H9 (cell line): Measurements from ENCODE around the gene LNPK. TPM values are rescaled to one million over a fixed set of nuclear protein-coding genes. Genes with fewer than 3 reads are reported as not detected.

Source experiments
- DNase-seq: peaks from one replicate; pipeline ENCODE4 v3.0.0-alpha.2; 2017
- H2AFZ ChIP-seq: one replicate; pipeline ENCODE4 v1.6.1; 2013; ENCODE audit warnings: mild to moderate bottlenecking, low read length, control low read depth, moderate library complexity
- H2AK5ac ChIP-seq: 2 replicates; pipeline ENCODE4 v1.6.1; 2013; ENCODE audit warnings: low read length, control low read depth, mixed read lengths; ENCODE audit not compliant: insufficient read length
- H2BK120ac ChIP-seq: one replicate; pipeline ENCODE4 v1.6.1; 2013; ENCODE audit warnings: low read depth, mild to moderate bottlenecking, low read length, control low read depth, inconsistent platforms; ENCODE audit not compliant: poor library complexity, severe bottlenecking
- H2BK12ac ChIP-seq: 2 replicates; pipeline ENCODE4 v1.6.1; 2013; ENCODE audit warnings: low read length, control low read depth, mixed read lengths, low read depth; ENCODE audit not compliant: insufficient read length
- H2BK15ac ChIP-seq: 2 replicates; pipeline ENCODE4 v1.6.1; 2013; ENCODE audit warnings: low read depth, low read length, control low read depth
- H2BK20ac ChIP-seq: one replicate; pipeline ENCODE4 v1.6.1; 2013; ENCODE audit warnings: low read depth, mild to moderate bottlenecking, low read length, control low read depth, inconsistent platforms; ENCODE audit not compliant: poor library complexity, severe bottlenecking
- H2BK5ac ChIP-seq: 2 replicates; pipeline ENCODE4 v1.6.1; 2013; ENCODE audit warnings: low read length, control low read depth, mixed read lengths; ENCODE audit not compliant: insufficient read length
- H3K14ac ChIP-seq: 2 replicates; pipeline ENCODE4 v1.6.1; 2013; ENCODE audit warnings: low read length, control low read depth; ENCODE audit not compliant: insufficient read depth
- H3K18ac ChIP-seq: 2 replicates; pipeline ENCODE4 v1.6.1; 2013; ENCODE audit warnings: low read depth, mild to moderate bottlenecking, mixed read lengths, low read length, control low read depth; ENCODE audit not compliant: insufficient read length
- H3K23ac ChIP-seq: 2 replicates; pipeline ENCODE4 v1.6.1; 2013; ENCODE audit warnings: low read length, control low read depth, mixed read lengths, low read depth; ENCODE audit not compliant: insufficient read length
- H3K23me2 ChIP-seq: 2 replicates; pipeline ENCODE4 v1.6.1; 2013; ENCODE audit warnings: low read depth, mild to moderate bottlenecking, mixed read lengths, low read length, control low read depth; ENCODE audit not compliant: insufficient read length, poor library complexity, severe bottlenecking
- H3K27ac ChIP-seq: 2 replicates; pipeline ENCODE4 v1.5.1; 2013; ENCODE audit warnings: low read length, control low read depth, mixed read lengths, low read depth; ENCODE audit not compliant: insufficient read length
- H3K27me3 ChIP-seq: 2 replicates; pipeline ENCODE4 v1.6.1; 2013; ENCODE audit warnings: low read length, control low read depth, inconsistent platforms; ENCODE audit not compliant: insufficient read depth
- H3K4ac ChIP-seq: 2 replicates; pipeline ENCODE4 v1.6.1; 2013; ENCODE audit warnings: low read depth, mild to moderate bottlenecking, control low read depth, inconsistent platforms, low read length, moderate library complexity
- H3K4me1 ChIP-seq: 2 replicates; pipeline ENCODE4 v1.6.1; 2013; ENCODE audit warnings: low read length, control low read depth, inconsistent platforms; ENCODE audit not compliant: insufficient read depth
- H3K4me2 ChIP-seq: 2 replicates; pipeline ENCODE4 v1.6.1; 2013; ENCODE audit warnings: low read length, control low read depth, mixed read lengths; ENCODE audit not compliant: insufficient read length, insufficient read depth
- H3K56ac ChIP-seq: 2 replicates; pipeline ENCODE4 v1.6.1; 2013; ENCODE audit warnings: low read depth, mild to moderate bottlenecking, mixed read lengths, low read length, control low read depth; ENCODE audit not compliant: insufficient read length
- H3K79me1 ChIP-seq: 2 replicates; pipeline ENCODE4 v1.6.1; 2013; ENCODE audit warnings: low read depth, mild to moderate bottlenecking, moderate library complexity, low read length, control low read depth, inconsistent platforms; ENCODE audit not compliant: insufficient read depth, poor library complexity, severe bottlenecking
- H3K79me2 ChIP-seq: 2 replicates; pipeline ENCODE4 v1.6.1; 2013; ENCODE audit warnings: low read length, control low read depth, inconsistent platforms; ENCODE audit not compliant: insufficient read depth
- H3K9ac ChIP-seq: 2 replicates; pipeline ENCODE4 v1.6.1; 2013; ENCODE audit warnings: low read length, control low read depth, mixed read lengths; ENCODE audit not compliant: insufficient read length; ENCODE audit errors: extremely low read depth
- H3K9me3 ChIP-seq: one replicate; pipeline ENCODE4 v1.6.1; 2013; ENCODE audit warnings: low read depth, low read length, inconsistent platforms; ENCODE audit not compliant: control insufficient read depth
- H3T11ph ChIP-seq: one replicate; pipeline ENCODE4 v1.6.1; 2013; ENCODE audit warnings: mild to moderate bottlenecking, low read length, control low read depth, inconsistent platforms
- H4K20me1 ChIP-seq: one replicate; pipeline ENCODE4 v1.6.1; 2013; ENCODE audit not compliant: control insufficient read depth, insufficient read length, insufficient read depth
- H4K5ac ChIP-seq: 2 replicates; pipeline ENCODE4 v1.6.1; 2013; ENCODE audit warnings: low read depth, mild to moderate bottlenecking, mixed read lengths, low read length, control low read depth; ENCODE audit not compliant: insufficient read length
- H4K8ac ChIP-seq: replicated peaks from 2 replicates; pipeline ENCODE4 v1.6.1; 2013; ENCODE audit warnings: low read length, control low read depth, mixed read lengths, low read depth; ENCODE audit not compliant: insufficient read length
- H4K91ac ChIP-seq: 2 replicates; pipeline ENCODE4 v1.6.1; 2013; ENCODE audit warnings: low read depth, mild to moderate bottlenecking, moderate library complexity, mixed read lengths, low read length, control low read depth; ENCODE audit not compliant: insufficient read length
- H3K27ac Mint-ChIP-seq, 3 experiments: 2 replicates in 2 of 3; 3 replicates in 1 of 3; pipeline ENCODE4 v1.8.0; 2020 to 2021; ENCODE audit warnings: mixed read lengths in 3 of 3, mild to moderate bottlenecking in 1 of 3, moderate library complexity in 1 of 3
- H3K27me3 Mint-ChIP-seq: 2 replicates; pipeline ENCODE4 v1.8.0; 2021; ENCODE audit warnings: low read depth, mild to moderate bottlenecking, moderate library complexity, mixed read lengths
- H3K36me3 Mint-ChIP-seq, 3 experiments: 2 replicates in 2 of 3; 3 replicates in 1 of 3; pipeline ENCODE4 v1.8.0; 2020 to 2021; ENCODE audit warnings: low read depth in 3 of 3, mixed read lengths in 3 of 3; ENCODE audit not compliant: insufficient read depth in 1 of 3
- H3K4me1 Mint-ChIP-seq, 2 experiments: 2 replicates each; pipeline ENCODE4 v1.8.0; 2020; ENCODE audit warnings: mixed read lengths in 2 of 2
- H3K4me3 Mint-ChIP-seq, 2 experiments: 2 replicates in 1 of 2; 3 replicates in 1 of 2; pipeline ENCODE4 v1.8.0; 2020 to 2021; ENCODE audit warnings: mild to moderate bottlenecking in 2 of 2, mixed read lengths in 2 of 2, moderate library complexity in 1 of 2
- H3K9me3 Mint-ChIP-seq, 2 experiments: 2 replicates in 1 of 2; 3 replicates in 1 of 2; pipeline ENCODE4 v1.8.0; 2020; ENCODE audit warnings: mild to moderate bottlenecking in 2 of 2, mixed read lengths in 2 of 2, moderate library complexity in 1 of 2
- CTCF ChIP-seq: fragments of 200-600 bp; sonication (generic); conservative IDR thresholded peaks from 3 replicates; pipeline ENCODE4 v1.8.0; 2021; ENCODE audit warnings: antibody characterized with exemption, mild to moderate bottlenecking
- WGBS: extraction: QIAGEN DNeasy Blood & Tissue Kit; methylation state at CpG from one replicate; pipeline ENCODE4 v1.1.7; 2013; ENCODE audit warnings: missing lambda C conversion rate, low lambda C conversion rate, mixed read lengths; ENCODE audit not compliant: insufficient read length; ENCODE audit errors: extremely low coverage; 5-methylcytosine and 5-hydroxymethylcytosine counted together
- total RNA-seq: library from RNA; stranded (reverse); gene quantifications from 2 replicates; pipeline ENCODE4 v1.2.1, GENCODE V29; 2021

The LNPK gene
- total RNA-seq, 1 experiment from 2014 or later = 8.5 TPM

DNA sequence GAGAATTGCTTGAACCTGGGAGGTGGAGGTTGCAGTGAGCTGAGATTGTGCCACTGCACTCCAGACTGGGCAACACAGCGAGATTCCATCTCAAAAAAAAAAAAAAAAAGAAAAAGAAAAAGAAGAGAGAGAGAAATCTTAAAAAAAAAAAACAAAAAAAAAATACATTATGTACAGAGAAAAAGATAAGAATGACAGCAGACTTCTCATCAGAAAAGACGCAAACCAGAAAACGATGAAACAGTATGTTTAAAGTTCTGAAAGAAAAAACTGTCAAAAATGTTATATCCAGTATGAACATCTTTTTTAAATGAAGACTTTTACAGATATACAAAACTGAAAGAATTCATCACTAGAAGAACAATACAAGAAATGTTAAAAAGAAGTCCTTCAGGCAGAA, 60.4 kb downstream of the LNPK start:
- no peaks in the 10 kb centered on the region for H3K23me2 ChIP-seq
- H3K79me1 ChIP-seq = no peaks in the 10 kb centered on the region
- peaks cover 0 to 16% (median 2%) of the 10 kb centered on the region in 3 experiments; a peak in 3 of 7 replicates for H3K36me3 Mint-ChIP-seq
- H3K4me2 ChIP-seq = no peak overlapping the region
- no peak overlapping the region for H2BK5ac ChIP-seq
- no peak overlapping the region for H3K27ac Mint-ChIP-seq
- no peak overlapping the region for H3K56ac ChIP-seq
- H3K4me1 Mint-ChIP-seq = no peaks in the 10 kb centered on the region
- no peak overlapping the region for H3K23ac ChIP-seq
- H3K4me3 Mint-ChIP-seq = no peak overlapping the region
- H3K4ac ChIP-seq = no peak overlapping the region
- H3K27me3 ChIP-seq = no peaks in the 10 kb centered on the region
- H2BK15ac ChIP-seq = no peak overlapping the region
- no peak overlapping the region for H3K27ac ChIP-seq
- H4K20me1 ChIP-seq = no peaks in the 10 kb centered on the region
- H2AK5ac ChIP-seq = no peak overlapping the region
- no peaks in the 10 kb centered on the region for H3K79me2 ChIP-seq
- H3K9me3 Mint-ChIP-seq = peaks cover 0 to 2% of the 10 kb centered on the region in 2 experiments; a peak in 1 of 5 replicates
- no peak overlapping the region for H4K8ac ChIP-seq
- no peak overlapping the region for H2BK12ac ChIP-seq
- H3T11ph ChIP-seq = no peak overlapping the region
- H2AFZ ChIP-seq = no peak overlapping the region
- no peak overlapping the region for H4K91ac ChIP-seq
- TF ChIP-seq CTCF = no peak
- no peak overlapping the region for H3K14ac ChIP-seq
- H3K9me3 ChIP-seq = no peaks in the 10 kb centered on the region
- H3K18ac ChIP-seq = no peak overlapping the region
- H2BK20ac ChIP-seq = no peak overlapping the region
- H3K27me3 Mint-ChIP-seq = no peaks in the 10 kb centered on the region
- DNase-seq = no peak
- no CpG with 5 or more reads among the region's 3 CpGs for WGBS
- H4K5ac ChIP-seq = no peak overlapping the region
- no peak overlapping the region for H2BK120ac ChIP-seq
- H3K4me1 ChIP-seq = no peaks in the 10 kb centered on the region
- no peak overlapping the region for H3K9ac ChIP-seq
